Measurements from ENCODE around the gene CEP128. TPM values are rescaled to one million over a fixed set of nuclear protein-coding genes. Genes with fewer than 3 reads are reported as not detected.

The CEP128 gene
- total RNA-seq, 2 experiments from 2014 or later = 18.6 to 21.6 TPM

GRCh38 chr14:80974679-80975078 lies 33.1 kb upstream of the CEP128 start:
- DNase-seq (no peak), ATAC-seq (no peak)
- H3K4me3 Mint-ChIP-seq = no peak overlapping the region
- H3K4me1 Mint-ChIP-seq = peaks cover 8% of the 10 kb centered on the region
- ChIA-PET CTCF (interaction anchor here (1.1 to 9.5 kb wide), 2 partner anchors 12 to 19 kb away, joined by 4 to 102 read pairs; no protein-coding TSS in a partner anchor), POLR2A (no interaction called here)
- H3K27me3 Mint-ChIP-seq = peaks cover 9% of the 10 kb centered on the region
- intact Hi-C loops (cut with DNase I, micrococcal nuclease) = no loop called here
- H3K27ac Mint-ChIP-seq = no peak overlapping the region
- H3K9me3 Mint-ChIP-seq (ENCODE audit: low read depth) = no peaks in the 10 kb centered on the region
- H3K36me3 Mint-ChIP-seq (ENCODE audit: low read depth) = no peaks in the 10 kb centered on the region

GRCh38 chr14:80973931-80974641 lies 32.5 kb upstream of the CEP128 start:
- no peak overlapping the region for H3K27ac Mint-ChIP-seq
- CTCF ChIA-PET = interaction anchor here (0.6 to 9.5 kb wide), 5 partner anchors 12 to 224 kb away, joined by 3 to 102 read pairs (median 4); no protein-coding TSS in a partner anchor
- H3K27me3 Mint-ChIP-seq = peaks cover 9% of the 10 kb centered on the region
- ATAC-seq (peak; percentile 16), DNase-seq (no peak)
- intact Hi-C loops (cut with DNase I, micrococcal nuclease) = no loop called here
- POLR2A ChIA-PET = interaction anchor here (0.7 to 0.8 kb wide), 2 partner anchors 10 to 12 kb away, joined by 3 to 4 read pairs; no protein-coding TSS in a partner anchor
- no peaks in the 10 kb centered on the region for H3K9me3 Mint-ChIP-seq (ENCODE audit: low read depth)
- no peak overlapping the region for H3K4me3 Mint-ChIP-seq
- peaks cover 8% of the 10 kb centered on the region for H3K4me1 Mint-ChIP-seq
- H3K36me3 Mint-ChIP-seq (ENCODE audit: low read depth) = no peaks in the 10 kb centered on the region

- intact Hi-C loops (cut with DNase I, micrococcal nuclease) = no loop called here
- H3K9me3 Mint-ChIP-seq (ENCODE audit: low read depth) = no peaks in the 10 kb centered on the region
- CTCF ChIA-PET = interaction anchor here (1.1 kb wide), 1 partner anchor 21 kb away, joined by 4 read pairs; no protein-coding TSS in a partner anchor
- H3K36me3 Mint-ChIP-seq (ENCODE audit: low read depth) = no peaks in the 10 kb centered on the region
- H3K4me1 Mint-ChIP-seq = peaks cover 3% of the 10 kb centered on the region
- ATAC-seq = no peak
- H3K4me3 Mint-ChIP-seq = no peak overlapping the region
- no peaks in the 10 kb centered on the region for H3K27me3 Mint-ChIP-seq
- no peak overlapping the region for H3K27ac Mint-ChIP-seq
- POLR2A ChIA-PET = no interaction called here
- no peak for DNase-seq
These were observed 23.5 kb upstream of the CEP128 start for GRCh38 chr14:80965037-80965436.

GRCh38 chr14:80959496-80959895 lies 18.0 kb upstream of the CEP128 start:
- intact Hi-C loops (cut with DNase I, micrococcal nuclease) = loop anchor here (1.0 to 5.0 kb wide), 6 partner anchors 17 to 258 kb away; no protein-coding TSS in a partner anchor
- Mint-ChIP-seq H3K9me3 (ENCODE audit: low read depth) (no peaks in the 10 kb centered on the region), H3K27me3 (peaks cover 13% of the 10 kb centered on the region)

GRCh38 chr14:80958939-80959338 lies 17.4 kb upstream of the CEP128 start:
- Mint-ChIP-seq H3K4me1 (peaks cover 46% of the 10 kb centered on the region), H3K27ac (no peak overlapping the region), H3K4me3 (no peak overlapping the region), H3K9me3 (ENCODE audit: low read depth) (no peaks in the 10 kb centered on the region), H3K27me3 (peaks cover 13% of the 10 kb centered on the region), H3K36me3 (ENCODE audit: low read depth) (no peaks in the 10 kb centered on the region)
- ChIA-PET CTCF (interaction anchor here (0.7 to 10.2 kb wide), 6 partner anchors 15 to 211 kb away, joined by 3 to 119 read pairs (median 5); partner anchors contain the start of gene CEP128), POLR2A (interaction anchor here (0.5 kb wide), 1 partner anchor 28 kb away, joined by 6 read pairs; no protein-coding TSS in a partner anchor)
- ATAC-seq = no peak
- DNase-seq = no peak
- intact Hi-C loops (cut with DNase I, micrococcal nuclease) = loop anchor here (1.0 to 5.0 kb wide), 6 partner anchors 16 to 258 kb away; no protein-coding TSS in a partner anchor

More at GRCh38 chr14:80959496-80959895, 18.0 kb upstream of the CEP128 start:
- DNase-seq (peak; percentile 72), ATAC-seq (peak; percentile 85)
- no peak overlapping the region for H3K27ac Mint-ChIP-seq
- POLR2A ChIA-PET = interaction anchor here (0.5 to 1.0 kb wide), 3 partner anchors 18 to 36 kb away, joined by 3 to 6 read pairs (median 3); partner anchors contain the start of gene CEP128
- H3K4me1 Mint-ChIP-seq = peaks cover 45% of the 10 kb centered on the region
- H3K36me3 Mint-ChIP-seq (ENCODE audit: low read depth) = no peaks in the 10 kb centered on the region
- H3K4me3 Mint-ChIP-seq = peak overlapping the region; percentile 34
- CTCF ChIA-PET = interaction anchor here (0.6 to 10.2 kb wide), 8 partner anchors 14 to 211 kb away, joined by 3 to 119 read pairs (median 3); no protein-coding TSS in a partner anchor

GRCh38 chr14:80958226-80958625 lies 16.7 kb upstream of the CEP128 start:
- Mint-ChIP-seq H3K4me3 (no peak overlapping the region), H3K4me1 (peaks cover 46% of the 10 kb centered on the region), H3K9me3 (ENCODE audit: low read depth) (no peaks in the 10 kb centered on the region), H3K27me3 (peaks cover 13% of the 10 kb centered on the region), H3K36me3 (ENCODE audit: low read depth) (no peaks in the 10 kb centered on the region), H3K27ac (no peak overlapping the region)
- ATAC-seq (no peak), DNase-seq (no peak)
- intact Hi-C loops (cut with DNase I, micrococcal nuclease) = loop anchor here (2.0 to 5.0 kb wide), 3 partner anchors 15 to 259 kb away; no protein-coding TSS in a partner anchor
- POLR2A ChIA-PET = no interaction called here
- CTCF ChIA-PET = interaction anchor here (0.6 to 10.2 kb wide), 4 partner anchors 16 to 213 kb away, joined by 3 to 119 read pairs (median 4); partner anchors contain the start of gene CEP128

- no peak overlapping the region for H3K4me3 Mint-ChIP-seq
- H3K36me3 Mint-ChIP-seq (ENCODE audit: low read depth) = no peaks in the 10 kb centered on the region
- ChIA-PET POLR2A (no interaction called here), CTCF (interaction anchor here (0.6 to 10.2 kb wide), 3 partner anchors 29 to 214 kb away, joined by 3 to 119 read pairs (median 4); no protein-coding TSS in a partner anchor)
- peaks cover 13% of the 10 kb centered on the region for H3K27me3 Mint-ChIP-seq
- intact Hi-C loops (cut with DNase I, micrococcal nuclease) = loop anchor here (2.0 to 5.0 kb wide), 3 partner anchors 15 to 260 kb away; no protein-coding TSS in a partner anchor
- ATAC-seq = no peak
- no peak overlapping the region for H3K27ac Mint-ChIP-seq
- H3K9me3 Mint-ChIP-seq (ENCODE audit: low read depth) = no peaks in the 10 kb centered on the region
- no peak for DNase-seq
- H3K4me1 Mint-ChIP-seq = peaks cover 46% of the 10 kb centered on the region
These were observed 16.1 kb upstream of the CEP128 start for GRCh38 chr14:80957613-80958012.

GRCh38 chr14:80956922-80957321 lies 15.4 kb upstream of the CEP128 start:
- H3K4me1 Mint-ChIP-seq = peaks cover 46% of the 10 kb centered on the region
- no peak overlapping the region for H3K4me3 Mint-ChIP-seq
- no peaks in the 10 kb centered on the region for H3K36me3 Mint-ChIP-seq (ENCODE audit: low read depth)
- intact Hi-C loops (cut with DNase I, micrococcal nuclease) = loop anchor here (5.0 kb wide), 2 partner anchors 255 to 260 kb away; no protein-coding TSS in a partner anchor
- H3K9me3 Mint-ChIP-seq (ENCODE audit: low read depth) = no peaks in the 10 kb centered on the region
- CTCF ChIA-PET = interaction anchor here (1.4 to 10.2 kb wide), 3 partner anchors 30 to 214 kb away, joined by 3 to 119 read pairs (median 4); no protein-coding TSS in a partner anchor
- peaks cover 13% of the 10 kb centered on the region for H3K27me3 Mint-ChIP-seq
- DNase-seq = no peak
- POLR2A ChIA-PET = no interaction called here
- H3K27ac Mint-ChIP-seq = no peak overlapping the region
- no peak for ATAC-seq

- ChIA-PET POLR2A (no interaction called here), CTCF (interaction anchor here (0.6 to 10.2 kb wide), 12 partner anchors 10 to 215 kb away, joined by 3 to 119 read pairs (median 4); partner anchors contain the start of gene CEP128)
- peak overlapping the region; percentile 75 for H3K4me3 Mint-ChIP-seq
- intact Hi-C loops (cut with DNase I, micrococcal nuclease) = loop anchor here (5.0 kb wide), 2 partner anchors 256 to 261 kb away; no protein-coding TSS in a partner anchor
- H3K27ac Mint-ChIP-seq = no peak overlapping the region
- DNase-seq (no peak), ATAC-seq (no peak)
- H3K36me3 Mint-ChIP-seq (ENCODE audit: low read depth) = no peaks in the 10 kb centered on the region
- no peaks in the 10 kb centered on the region for H3K9me3 Mint-ChIP-seq (ENCODE audit: low read depth)
- peaks cover 46% of the 10 kb centered on the region for H3K4me1 Mint-ChIP-seq
- H3K27me3 Mint-ChIP-seq = peaks cover 13% of the 10 kb centered on the region
These were observed 14.6 kb upstream of the CEP128 start for GRCh38 chr14:80956102-80956501.

GRCh38 chr14:80955416-80955941 lies 13.9 kb upstream of the CEP128 start, which contains the start of gene TSHR:
TSS of gene TSHR (plus strand) at chr14:80955621. CDS start at chr14:80955681, 60 bp downstream.
- no peak for ATAC-seq
- intact Hi-C loops (cut with DNase I, micrococcal nuclease) = loop anchor here (1.0 to 5.0 kb wide), 6 partner anchors 32 to 509 kb away; no protein-coding TSS in a partner anchor
- POLR2A ChIA-PET = no interaction called here
- peaks cover 46% of the 10 kb centered on the region for H3K4me1 Mint-ChIP-seq
- no peaks in the 10 kb centered on the region for H3K36me3 Mint-ChIP-seq (ENCODE audit: low read depth)
- CTCF ChIA-PET = interaction anchor here (0.6 to 10.2 kb wide), 12 partner anchors 14 to 215 kb away, joined by 3 to 119 read pairs (median 4); partner anchors contain the start of gene CEP128
- peak within 1 kb of the TSS; percentile 72 for H3K27ac Mint-ChIP-seq
- H3K27me3 Mint-ChIP-seq = peaks cover 13% of the 10 kb centered on the region
- peak within 1 kb of the TSS; percentile 75 for H3K4me3 Mint-ChIP-seq
- peak; percentile 16 for DNase-seq
- H3K9me3 Mint-ChIP-seq (ENCODE audit: low read depth) = no peaks in the 10 kb centered on the region
